ENCODE results near the gene MPDZ. TPM values are rescaled to one million over a fixed set of nuclear protein-coding genes. Genes with fewer than 3 reads are reported as not detected.

MPDZ gene
- total and polyA plus RNA-seq, 2 of the 13 experiments (the other 11 are each of a cell fraction or from before 2014, with no cell fraction given): 12.4 to 14.7 TPM

DNA sequence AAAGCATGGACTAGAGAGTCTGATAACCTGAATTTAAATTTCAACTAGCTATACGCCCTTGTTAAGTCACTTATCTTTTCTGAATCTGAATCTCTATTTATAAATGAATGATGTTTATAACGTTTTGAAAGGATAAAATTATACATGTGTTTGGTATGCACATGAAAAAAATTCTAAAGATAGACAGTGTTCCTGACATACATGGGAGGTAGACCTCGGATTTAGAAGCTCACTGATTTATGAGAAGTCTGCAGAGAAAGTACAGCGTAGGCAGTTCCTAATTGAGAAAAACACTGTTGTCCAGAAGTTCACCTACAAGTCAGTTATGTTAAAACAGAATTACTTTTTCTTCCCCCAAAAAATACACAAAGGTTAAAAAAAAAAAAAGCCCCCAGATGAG lies 26.6 kb downstream of the MPDZ start:
- no peak for TF ChIP-seq MYNN (CRISPR knock-in tag; IDR thresholded peaks at IDR 0.05; ENCODE audit: low read depth)
- TF ChIP-seq DR1 (CRISPR knock-in tag; IDR thresholded peaks at IDR 0.05): no peak
- no peak for TF ChIP-seq ZNF138 (CRISPR knock-in tag; IDR thresholded peaks at IDR 0.05; ENCODE audit: low read depth)
- TF ChIP-seq NBN (conservative IDR thresholded peaks at IDR 0.05): no peak
- TF ChIP-seq ETV6 (CRISPR knock-in tag; conservative IDR thresholded peaks at IDR 0.05): no peak
- no peak for TF ChIP-seq NFKBIZ (CRISPR knock-in tag; IDR thresholded peaks at IDR 0.05)
- no peak for TF ChIP-seq ERF (CRISPR knock-in tag; IDR thresholded peaks at IDR 0.05)
- TF ChIP-seq LCORL (IDR thresholded peaks at IDR 0.05): no peak
- no peak for TF ChIP-seq LCORL (CRISPR knock-in tag; IDR thresholded peaks at IDR 0.05)
- TF ChIP-seq PCBP1 (IDR thresholded peaks at IDR 0.05; ENCODE audit: borderline replicate concordance, low read depth, low read length): no peak
- TF ChIP-seq, protein P1, sequence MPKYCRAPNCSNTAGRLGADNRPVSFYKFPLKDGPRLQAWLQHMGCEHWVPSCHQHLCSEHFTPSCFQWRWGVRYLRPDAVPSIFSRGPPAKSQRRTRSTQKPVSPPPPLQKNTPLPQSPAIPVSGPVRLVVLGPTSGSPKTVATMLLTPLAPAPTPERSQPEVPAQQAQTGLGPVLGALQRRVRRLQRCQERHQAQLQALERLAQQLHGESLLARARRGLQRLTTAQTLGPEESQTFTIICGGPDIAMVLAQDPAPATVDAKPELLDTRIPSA (CRISPR knock-in tag; IDR thresholded peaks at IDR 0.05; ENCODE audit: borderline replicate concordance): no peak
- no peak for TF ChIP-seq KDM3A (CRISPR knock-in tag; IDR thresholded peaks at IDR 0.05; ENCODE audit: low read depth)
- TF ChIP-seq, protein P2, sequence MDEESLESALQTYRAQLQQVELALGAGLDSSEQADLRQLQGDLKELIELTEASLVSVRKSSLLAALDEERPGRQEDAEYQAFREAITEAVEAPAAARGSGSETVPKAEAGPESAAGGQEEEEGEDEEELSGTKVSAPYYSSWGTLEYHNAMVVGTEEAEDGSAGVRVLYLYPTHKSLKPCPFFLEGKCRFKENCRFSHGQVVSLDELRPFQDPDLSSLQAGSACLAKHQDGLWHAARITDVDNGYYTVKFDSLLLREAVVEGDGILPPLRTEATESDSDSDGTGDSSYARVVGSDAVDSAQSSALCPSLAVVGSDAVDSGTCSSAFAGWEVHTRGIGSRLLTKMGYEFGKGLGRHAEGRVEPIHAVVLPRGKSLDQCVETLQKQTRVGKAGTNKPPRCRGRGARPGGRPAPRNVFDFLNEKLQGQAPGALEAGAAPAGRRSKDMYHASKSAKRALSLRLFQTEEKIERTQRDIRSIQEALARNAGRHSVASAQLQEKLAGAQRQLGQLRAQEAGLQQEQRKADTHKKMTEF (CRISPR knock-in tag; IDR thresholded peaks at IDR 0.05): no peak
- TF ChIP-seq ZSCAN9 (CRISPR knock-in tag; IDR thresholded peaks at IDR 0.05; ENCODE audit: borderline replicate concordance): no peak
- no peak for TF ChIP-seq CHCHD3 (CRISPR knock-in tag; IDR thresholded peaks at IDR 0.05)
- no peak for FAIRE-seq
- Histone ChIP-seq H3K79me2 (ENCODE audit: insufficient read depth, low read length) (no peaks in the 10 kb centered on the region), H3K4me2 (ENCODE audit: low read depth, low read length) (no peak overlapping the region), H3K9me3 (ENCODE audit: low read length) (no peaks in the 10 kb centered on the region), H2AFZ (ENCODE audit: low read length) (no peak overlapping the region), H3K27me3 (ENCODE audit: control insufficient read depth in 1 of 2, insufficient read depth in 2 of 2, low read length in 2 of 2) (no peaks in the 10 kb centered on the region), H3K9ac (ENCODE audit: insufficient read depth, low read depth, low read length) (no peak overlapping the region), H4K20me1 (ENCODE audit: insufficient read depth, low read length) (no peaks in the 10 kb centered on the region), H3K4me1 (ENCODE audit: insufficient read depth, low read length) (no peaks in the 10 kb centered on the region), H3K4me3 (replicated peaks in 1 of 3; ENCODE audit: insufficient read depth in 1 of 3, low read depth in 2 of 3, low read length in 3 of 3) (no peak overlapping the region), H3K27ac (ENCODE audit: extremely low read length, insufficient read depth, low read length) (no peak overlapping the region), H3K36me3 (replicated peaks in 1 of 2; ENCODE audit: control insufficient read depth in 1 of 2, insufficient read depth in 2 of 2, low read length in 2 of 2) (no peaks in the 10 kb centered on the region)
- in situ Hi-C loops (cut with HindIII; ENCODE audit: extremely low pct_ligation_motif_present, low pct_unique_long_range_greater_than_20kb): no loop called here
- intact Hi-C loops (cut with micrococcal nuclease; ENCODE audit: unreplicated experiment): no loop called here
- DNase-seq (ENCODE audit: low spot score): no peak
- POLR2A ChIA-PET: no interaction called here
- no peak for ATAC-seq
- CTCF ChIA-PET (ENCODE audit: low intra/inter-chr PET ratio, low total read pairs): no interaction called here
- no TSS peak for BruUV-seq (replicated peaks)
- WGBS (ENCODE audit: low lambda C conversion rate): 72% methylated on average over 4 of the region's 4 CpGs
